Chondrocyte (in vitro differentiated cells): ENCODE results near the gene C13orf42. TPM values are rescaled to one million over a fixed set of nuclear protein-coding genes. Genes with fewer than 3 reads are reported as not detected.

ENCODE experiments used
- DNase-seq: peaks from one replicate; pipeline ENCODE4 v3.0.0; 2021; ENCODE audit warnings: mixed read lengths, low spot score
- H3K27ac Mint-ChIP-seq: one replicate; pipeline ENCODE4 v1.8.0; 2021; ENCODE audit warnings: mild to moderate bottlenecking, moderate library complexity, mixed read lengths; ENCODE audit not compliant: unreplicated experiment
- H3K27me3 Mint-ChIP-seq: 2 replicates; pipeline ENCODE4 v1.8.0; 2021; ENCODE audit warnings: low read depth, mixed read lengths
- H3K36me3 Mint-ChIP-seq: 2 replicates; pipeline ENCODE4 v1.8.0; 2021; ENCODE audit warnings: low read depth, mixed read lengths
- H3K4me1 Mint-ChIP-seq: 2 replicates; pipeline ENCODE4 v1.8.0; 2021; ENCODE audit warnings: low read depth, mild to moderate bottlenecking, mixed read lengths
- H3K4me3 Mint-ChIP-seq: one replicate; pipeline ENCODE4 v1.8.0; 2021; ENCODE audit warnings: mild to moderate bottlenecking, moderate library complexity, mixed read lengths; ENCODE audit not compliant: unreplicated experiment
- H3K9me3 Mint-ChIP-seq: 2 replicates; pipeline ENCODE4 v1.8.0; 2021; ENCODE audit warnings: low read depth, mixed read lengths
- CTCF ChIP-seq: fragments of 200-600 bp; sonication (generic); IDR thresholded peaks from 2 replicates; pipeline ENCODE4 v1.5.0; 2021; ENCODE audit warnings: antibody characterized with exemption, mild to moderate bottlenecking, moderate library complexity
- long read RNA-seq: library from polyadenylated mRNA; stranded (forward); transcript quantifications from one replicate; pipeline ENCODE4 v2.0.0, GENCODE V29; 2021
- total RNA-seq: library from RNA; stranded (reverse); gene quantifications from 3 replicates; pipeline ENCODE4 v1.2.1, GENCODE V29; 2021

C13orf42 gene
- total RNA-seq, result not detected in 3 replicates
- long read RNA-seq, result 0 reads

GRCh38 chr13:51111174-51111573, at the start of gene C13orf42:
C13orf42 (minus strand) TSS chr13:51111274; CDS start chr13:51111209, 65 bp downstream.
- Mint-ChIP-seq H3K4me1 (peaks cover 16% of the 10 kb centered on the region), H3K36me3 (no peaks in the 10 kb centered on the region), H3K4me3 (no peak within 1 kb of the TSS)

GRCh38 chr13:51158880-51159518, 47.9 kb upstream of the C13orf42 start:
- Mint-ChIP-seq H3K27me3 (no peaks in the 10 kb centered on the region), H3K9me3 (no peaks in the 10 kb centered on the region), H3K27ac (no peak overlapping the region), H3K4me1 (peaks cover 21% of the 10 kb centered on the region), H3K4me3 (no peak overlapping the region), H3K36me3 (no peaks in the 10 kb centered on the region)
- no peak for TF ChIP-seq CTCF
- no peak for DNase-seq

More at GRCh38 chr13:51111174-51111573, at the start of gene C13orf42:
- Mint-ChIP-seq H3K27ac (peak within 1 kb of the TSS; percentile 36), H3K27me3 (no peaks in the 10 kb centered on the region), H3K9me3 (no peaks in the 10 kb centered on the region)
- no peak for DNase-seq
- TF ChIP-seq CTCF, result no peak

- Mint-ChIP-seq H3K27ac (no peak overlapping the region), H3K4me1 (peaks cover 16% of the 10 kb centered on the region)
Observed at GRCh38 chr13:51158365-51158764, 47.3 kb upstream of the C13orf42 start.

GRCh38 chr13:51156648-51157047, 45.6 kb upstream of the C13orf42 start:
- no peak overlapping the region for H3K4me3 Mint-ChIP-seq
- peaks cover 16% of the 10 kb centered on the region for H3K4me1 Mint-ChIP-seq
- no peak overlapping the region for H3K27ac Mint-ChIP-seq
- DNase-seq, result no peak
- no peaks in the 10 kb centered on the region for H3K9me3 Mint-ChIP-seq
- peaks cover 3% of the 10 kb centered on the region for H3K27me3 Mint-ChIP-seq
- no peak for TF ChIP-seq CTCF
- no peaks in the 10 kb centered on the region for H3K36me3 Mint-ChIP-seq

More at GRCh38 chr13:51158365-51158764, 47.3 kb upstream of the C13orf42 start:
- no peak overlapping the region for H3K4me3 Mint-ChIP-seq
- H3K9me3 Mint-ChIP-seq, result no peaks in the 10 kb centered on the region
- H3K27me3 Mint-ChIP-seq, result no peaks in the 10 kb centered on the region
- H3K36me3 Mint-ChIP-seq, result no peaks in the 10 kb centered on the region
- TF ChIP-seq CTCF, result no peak
- no peak for DNase-seq

- no peak overlapping the region for H3K27ac Mint-ChIP-seq
- no peak overlapping the region for H3K4me3 Mint-ChIP-seq
- no peaks in the 10 kb centered on the region for H3K36me3 Mint-ChIP-seq
- DNase-seq, result no peak
- peaks cover 6% of the 10 kb centered on the region for H3K27me3 Mint-ChIP-seq
- no peaks in the 10 kb centered on the region for H3K9me3 Mint-ChIP-seq
- H3K4me1 Mint-ChIP-seq, result peaks cover 16% of the 10 kb centered on the region
- no peak for TF ChIP-seq CTCF
Observed at GRCh38 chr13:51155776-51156515, 44.9 kb upstream of the C13orf42 start.
